UCSD-AML1 (cell line): ENCODE results near the gene BTBD9.

Experiments used
- DNase-seq: peaks from one replicate; lab custom pipeline; 2025; ENCODE audit not compliant: unreplicated experiment; lab: John Stamatoyannopoulos, UW

BTBD9 gene

DNA sequence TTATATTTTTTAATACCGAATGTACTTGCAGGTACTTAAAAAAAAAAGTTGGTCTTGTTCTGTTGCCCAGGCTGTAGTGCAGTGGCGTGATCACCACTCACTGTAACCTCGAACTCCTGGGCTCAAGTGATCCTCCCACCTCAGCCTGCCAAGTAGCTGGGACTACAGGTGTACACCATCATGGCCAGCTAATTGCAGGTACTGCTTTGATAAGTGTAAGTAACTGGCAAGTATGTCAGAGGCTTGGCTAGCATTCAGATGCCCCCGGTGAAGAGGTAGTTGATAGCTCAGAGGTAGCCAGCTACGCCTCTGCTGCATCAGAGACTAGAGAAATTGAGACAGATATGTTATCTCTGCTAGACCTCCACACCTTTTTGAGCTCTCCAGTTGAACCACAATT is 40.5 kb downstream of the BTBD9 start:
- no peak for DNase-seq

DNA sequence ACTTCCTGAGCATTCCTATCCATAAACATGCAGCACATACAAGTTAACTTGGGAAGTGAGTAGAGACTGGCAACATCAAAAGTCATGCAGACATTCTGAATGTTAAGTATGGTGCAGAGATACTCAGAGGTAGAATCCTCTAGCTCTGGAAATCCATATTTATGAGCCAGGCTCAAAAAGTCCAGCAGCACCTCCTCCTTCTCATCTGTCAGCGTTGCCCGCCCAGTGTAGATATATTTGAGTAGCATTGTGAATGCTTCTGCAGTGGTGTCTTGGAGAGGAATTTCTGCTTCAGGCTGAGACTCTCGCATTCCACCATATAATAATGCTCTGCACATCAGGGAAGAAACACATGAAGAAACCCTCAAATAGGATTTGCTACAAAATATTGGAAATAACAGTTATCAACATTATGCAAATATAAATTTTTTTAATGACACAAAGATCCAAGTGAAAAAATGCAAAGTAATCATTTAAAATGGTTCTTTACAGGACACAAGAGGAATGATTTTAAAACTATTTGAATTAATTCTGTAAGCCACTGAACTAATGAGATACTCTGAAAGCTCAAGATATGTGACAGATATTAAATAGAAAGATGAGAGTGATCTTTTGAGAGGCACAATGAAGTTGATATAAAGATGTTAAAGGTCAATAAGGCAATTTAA is 45.6 kb downstream of the BTBD9 start:
- no peak for DNase-seq

DNA sequence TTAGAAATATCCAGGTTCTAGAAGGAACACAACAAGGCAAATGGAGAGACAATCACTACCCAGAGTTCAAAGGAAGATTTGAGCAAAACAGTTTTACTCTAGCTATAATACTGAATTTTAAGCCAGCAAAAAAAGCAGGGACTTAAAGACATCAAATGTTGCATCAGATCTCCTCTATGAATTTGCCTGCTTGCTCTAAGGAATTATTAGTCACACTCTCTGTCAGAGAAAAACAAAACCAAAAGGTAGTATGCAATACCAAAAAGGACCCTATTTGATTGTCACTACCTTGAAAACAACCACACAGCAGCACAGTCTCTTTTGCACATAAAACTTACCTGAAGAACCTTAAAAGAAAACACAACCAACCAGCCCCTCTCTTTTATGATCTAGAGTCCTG is 46.3 kb downstream of the BTBD9 start:
- DNase-seq, result no peak

DNA sequence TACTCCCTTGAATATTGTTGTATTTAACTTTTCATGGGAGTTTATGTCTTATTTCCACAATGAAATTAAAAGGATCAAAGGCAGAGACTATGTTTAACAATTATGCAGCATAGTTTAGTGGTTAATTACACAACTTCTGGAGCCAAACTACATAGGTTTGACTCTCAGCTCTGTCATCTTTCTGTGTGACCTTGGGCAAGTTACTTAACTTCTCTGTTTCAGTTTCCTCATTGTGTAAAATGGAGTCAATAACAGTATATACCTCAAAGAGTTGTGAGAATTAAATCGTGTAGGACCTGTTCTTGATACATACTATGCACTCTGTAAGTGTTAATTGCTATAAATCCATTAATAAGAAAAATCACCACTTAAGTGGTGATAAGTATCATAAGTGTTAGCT is 48.3 kb downstream of the BTBD9 start:
- DNase-seq, result no peak

DNA sequence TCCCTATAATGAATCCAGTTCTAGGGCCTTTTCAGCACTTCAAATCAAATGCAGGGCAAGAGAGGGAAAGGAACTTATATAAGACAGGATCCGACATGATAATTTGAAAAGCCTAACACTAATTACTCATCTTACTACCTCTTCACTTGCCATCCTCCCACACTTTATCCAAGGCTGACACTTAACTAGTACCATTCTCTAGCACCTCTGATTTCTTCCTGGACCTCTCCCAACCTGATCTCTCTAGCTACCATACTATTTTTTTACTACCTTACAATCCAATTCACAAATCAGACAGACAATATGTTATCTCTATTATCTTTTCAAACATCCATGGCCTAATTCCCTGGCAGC is 50.4 kb downstream of the BTBD9 start:
- DNase-seq, result no peak

DNA sequence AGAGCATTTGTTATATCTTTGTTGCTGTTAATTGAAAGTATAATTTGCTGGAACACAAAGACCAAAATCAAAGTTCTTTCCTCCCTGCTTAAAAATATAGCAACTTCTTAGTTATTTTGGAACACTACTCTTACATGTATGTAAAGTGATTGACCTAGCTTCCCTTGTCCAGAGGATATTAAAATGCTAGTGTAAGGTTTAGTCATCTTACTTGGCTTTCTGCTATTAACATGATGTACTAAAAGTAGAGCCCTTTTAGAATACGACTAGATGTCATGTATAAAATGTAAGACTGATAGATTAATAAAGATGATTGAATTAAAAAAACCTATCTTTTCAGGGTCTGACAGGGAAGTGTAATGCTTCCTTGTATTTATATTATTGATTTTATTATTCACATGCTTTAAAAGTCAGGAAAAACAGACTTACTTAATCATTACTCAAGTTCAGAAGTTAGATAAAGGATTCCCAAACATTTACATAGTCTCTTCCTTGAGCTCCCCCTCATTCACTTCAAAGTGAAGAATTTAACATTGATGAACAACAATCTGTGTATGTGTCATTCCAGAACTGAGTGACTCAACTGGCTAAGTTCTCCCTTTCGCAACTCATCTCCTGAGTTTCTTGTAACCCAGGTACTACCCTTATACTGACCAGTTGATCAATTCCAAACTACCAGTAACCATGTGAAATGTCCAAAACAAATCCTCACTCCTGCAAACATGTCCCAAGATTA is 50.9 kb downstream of the BTBD9 start:
- DNase-seq, result no peak

DNA sequence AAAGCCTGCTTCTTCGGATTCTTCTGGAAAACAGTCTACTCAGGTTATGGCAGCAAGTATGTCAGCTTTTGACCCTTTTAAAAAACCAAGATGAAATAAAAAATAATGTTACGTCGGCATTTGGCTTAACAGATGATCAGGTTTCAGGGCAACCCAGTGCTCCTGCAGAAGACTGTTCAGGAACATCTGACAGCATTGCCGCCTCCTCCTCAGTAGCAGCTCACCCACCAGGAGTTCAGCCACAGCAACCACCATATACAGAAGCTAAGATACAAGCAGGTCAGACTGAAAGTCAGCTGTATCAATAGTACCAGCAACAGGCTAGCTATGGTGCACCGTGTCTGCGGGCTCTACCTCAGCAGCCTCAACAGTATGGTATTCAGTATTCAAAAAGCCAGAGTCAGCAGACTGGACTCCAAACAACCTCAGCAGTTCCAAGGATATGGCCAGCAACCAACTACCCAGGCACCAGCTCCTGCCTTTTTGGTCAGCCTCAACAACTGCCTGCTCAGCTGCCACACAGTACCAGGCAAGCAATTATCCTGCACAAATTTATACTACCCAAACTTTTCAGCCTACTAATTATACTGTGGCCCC is 51.9 kb downstream of the BTBD9 start:
- no peak for DNase-seq

DNA sequence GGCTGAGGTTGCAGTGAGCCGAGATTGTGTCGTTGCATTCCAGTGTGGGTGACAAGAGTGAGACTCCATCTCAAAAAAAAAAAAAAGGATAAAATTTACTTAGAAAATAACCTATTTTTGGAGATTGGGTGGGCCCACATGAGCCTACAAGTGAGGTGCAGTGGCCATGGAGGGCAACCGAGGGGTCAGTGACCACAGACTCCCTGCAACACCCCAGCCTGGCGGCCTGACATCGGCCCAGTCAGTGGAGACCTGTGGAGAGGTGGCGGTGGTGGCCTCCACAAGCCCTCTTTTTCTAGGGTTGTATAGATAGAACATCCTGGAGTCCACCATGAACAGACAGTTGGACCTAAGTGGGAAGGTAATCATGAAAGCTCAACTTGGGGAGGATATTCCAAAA is 52.7 kb downstream of the BTBD9 start:
- DNase-seq, result no peak

DNA sequence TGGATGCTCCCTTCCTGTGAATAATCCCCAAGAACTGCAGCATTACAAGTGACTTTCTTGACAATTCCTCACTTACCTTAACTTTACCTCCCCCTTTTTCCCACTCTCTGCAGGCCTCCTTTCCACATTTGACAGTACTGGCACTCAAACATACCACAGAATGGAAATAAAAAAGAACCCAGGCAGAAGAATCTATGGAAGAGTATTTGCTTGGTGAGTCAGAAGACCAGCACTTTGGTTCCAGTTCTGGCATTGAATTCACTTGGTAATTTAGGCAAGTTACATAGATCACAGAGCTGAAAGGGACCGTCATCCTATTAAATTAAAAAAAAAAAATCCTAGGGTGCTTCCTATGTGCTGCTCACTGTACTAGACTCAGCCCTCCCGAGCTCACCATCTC is 55.0 kb downstream of the BTBD9 start:
- no peak for DNase-seq

DNA sequence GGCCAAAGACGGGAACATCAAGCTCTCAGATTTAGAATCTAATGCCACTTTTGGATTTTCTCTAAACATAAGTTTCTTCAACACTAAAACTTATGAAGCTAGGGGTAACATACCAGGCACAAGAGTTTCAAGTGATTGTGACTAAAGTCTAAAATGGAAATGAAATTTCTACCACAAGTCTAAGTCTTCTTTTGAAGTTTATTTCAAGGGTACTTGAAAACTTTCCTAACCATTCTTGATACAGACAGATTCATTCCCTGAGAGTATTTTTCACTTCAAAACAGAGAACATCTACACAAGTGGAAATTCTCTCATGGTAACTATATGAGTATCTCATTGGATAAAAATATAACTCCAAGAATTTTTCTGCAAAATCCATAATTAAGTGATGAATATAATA is 56.2 kb downstream of the BTBD9 start:
- DNase-seq, result no peak

DNA sequence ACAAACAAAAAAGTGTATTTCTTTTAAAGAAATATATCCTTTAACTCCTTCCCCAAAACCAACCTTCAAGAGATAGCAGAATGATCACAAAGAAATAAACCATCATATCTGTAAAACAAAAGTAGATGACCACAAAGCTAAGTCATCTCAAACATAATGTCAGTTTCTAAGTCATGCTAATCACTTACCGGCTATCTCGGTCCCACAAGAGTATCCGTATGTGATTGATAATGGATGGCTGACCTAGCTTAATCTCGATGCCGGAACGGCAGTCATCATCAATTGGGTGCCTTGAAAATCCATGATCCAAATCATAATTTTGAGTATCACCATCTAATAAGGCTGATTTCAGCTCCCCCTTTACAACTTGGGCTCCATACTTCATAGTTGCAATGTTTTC is 59.7 kb downstream of the BTBD9 start:
- no peak for DNase-seq

DNA sequence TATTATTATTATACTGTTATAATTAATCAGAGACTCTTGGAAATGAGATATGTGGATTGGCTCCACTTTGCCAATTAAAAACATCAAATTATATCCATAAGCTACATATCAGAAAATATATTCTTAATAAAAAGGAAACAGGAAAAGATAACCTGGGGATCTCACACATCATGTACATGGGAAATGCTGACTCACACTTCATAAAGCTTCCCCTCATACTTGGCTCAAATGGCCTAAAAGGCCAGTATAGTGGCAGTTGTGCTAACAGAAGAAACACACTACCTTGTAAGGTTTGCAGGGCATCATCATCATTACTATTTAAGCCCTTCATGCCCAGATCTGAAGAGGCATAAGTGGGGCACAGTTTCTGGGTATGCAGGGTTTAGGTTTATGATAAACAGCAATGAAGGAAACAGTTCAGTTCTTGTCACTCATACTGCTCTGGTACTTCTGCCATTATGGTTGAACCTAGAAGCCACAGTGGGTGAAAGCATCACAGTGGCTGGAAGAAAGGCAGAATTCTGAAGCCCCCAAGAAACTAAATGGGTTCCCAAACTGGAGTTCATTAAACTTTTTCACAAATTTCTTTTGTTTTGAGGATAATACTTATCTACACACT is 60.6 kb downstream of the BTBD9 start:
- no peak for DNase-seq

DNA sequence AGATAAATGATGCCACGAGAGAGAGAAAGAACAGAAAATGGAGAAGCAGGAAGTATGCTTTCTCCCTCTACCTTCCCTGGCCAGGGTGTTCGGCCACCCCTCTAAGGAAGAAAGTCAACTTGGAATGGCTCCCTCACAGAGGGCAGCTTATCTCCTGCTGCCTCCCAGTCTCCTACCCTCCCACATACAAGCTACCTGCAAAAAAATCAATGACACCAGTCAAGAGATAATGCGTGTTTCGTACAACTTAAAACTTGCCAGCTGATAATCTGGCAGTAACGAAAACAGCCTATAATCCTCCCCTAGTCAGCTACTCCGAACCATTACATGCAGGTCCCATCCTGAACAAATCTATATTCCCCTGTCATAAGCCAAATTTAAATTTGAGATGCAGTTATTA is 61.7 kb downstream of the BTBD9 start:
- DNase-seq, result no peak

DNA sequence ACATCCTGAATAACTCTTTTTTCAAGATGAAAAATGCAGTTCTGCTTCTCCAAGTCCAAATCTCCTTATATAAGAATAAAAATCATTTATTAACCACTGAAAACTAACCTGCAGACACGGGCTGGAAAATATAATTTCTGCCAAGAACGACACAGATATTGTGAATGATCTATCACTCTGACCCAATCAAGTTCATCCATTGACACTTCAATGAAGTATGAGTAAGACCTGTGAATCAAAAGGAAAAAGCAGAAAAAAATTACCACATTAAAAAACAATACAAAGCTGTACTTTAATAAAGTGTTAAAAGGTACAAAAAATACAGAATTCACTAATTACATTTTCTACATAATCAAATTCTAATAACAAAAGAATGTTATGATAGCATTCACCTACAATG is 62.2 kb downstream of the BTBD9 start:
- DNase-seq, result no peak

DNA sequence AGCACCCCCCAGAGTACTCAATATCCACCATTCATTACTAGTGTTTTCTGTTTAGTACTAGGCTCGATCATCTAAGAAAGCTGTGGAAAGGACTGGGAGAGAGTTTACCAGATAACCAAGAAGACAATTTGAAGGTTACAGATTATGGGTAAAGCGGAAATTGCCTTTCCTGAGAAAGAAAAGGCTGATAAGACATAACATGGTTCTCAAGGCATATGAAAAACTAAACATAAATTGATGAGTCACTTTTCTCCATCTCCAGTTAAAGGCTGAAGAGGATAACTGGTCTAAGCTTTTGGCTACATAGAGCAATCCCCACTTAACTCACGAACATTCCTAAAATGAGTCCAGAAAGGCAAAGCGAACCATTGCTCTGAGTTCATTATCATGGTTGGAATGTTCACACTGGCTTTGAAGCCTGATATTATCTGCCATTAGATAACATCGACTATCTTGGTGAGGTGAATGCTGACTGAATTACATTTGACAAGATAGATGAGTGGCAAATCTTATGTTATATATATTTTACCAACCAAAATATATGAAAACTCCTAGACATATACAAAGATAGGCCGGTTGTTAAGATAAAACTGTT is 65.8 kb downstream of the BTBD9 start:
- no peak for DNase-seq

DNA sequence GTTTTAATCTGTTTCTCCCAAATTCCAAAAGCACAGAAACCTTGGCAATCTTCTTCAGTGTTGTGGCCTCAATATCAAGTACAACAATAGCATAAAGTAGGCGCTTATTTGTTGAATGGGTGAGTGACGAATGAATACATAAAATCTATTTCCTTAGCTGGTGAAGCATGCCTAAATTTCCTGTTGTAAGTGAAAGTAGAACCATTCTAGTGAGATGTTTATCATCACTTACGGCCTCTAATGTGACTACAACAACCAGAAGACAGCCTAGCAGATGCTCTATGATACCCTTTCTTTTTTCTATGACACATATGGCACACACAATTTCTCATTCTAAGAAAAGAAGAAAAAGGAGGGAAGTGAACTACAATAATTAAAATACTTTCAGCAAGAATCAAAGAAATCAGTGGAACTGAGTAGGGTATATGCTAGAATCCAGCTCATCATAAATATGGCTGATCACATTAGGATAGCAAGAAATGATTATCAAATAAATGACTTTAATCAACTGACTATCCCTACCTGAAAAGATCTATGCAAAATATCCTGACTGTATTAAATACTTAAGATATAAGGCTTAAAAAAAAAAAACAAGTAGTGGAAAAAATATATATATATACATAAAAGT is 67.4 kb downstream of the BTBD9 start:
- DNase-seq, result no peak

DNA sequence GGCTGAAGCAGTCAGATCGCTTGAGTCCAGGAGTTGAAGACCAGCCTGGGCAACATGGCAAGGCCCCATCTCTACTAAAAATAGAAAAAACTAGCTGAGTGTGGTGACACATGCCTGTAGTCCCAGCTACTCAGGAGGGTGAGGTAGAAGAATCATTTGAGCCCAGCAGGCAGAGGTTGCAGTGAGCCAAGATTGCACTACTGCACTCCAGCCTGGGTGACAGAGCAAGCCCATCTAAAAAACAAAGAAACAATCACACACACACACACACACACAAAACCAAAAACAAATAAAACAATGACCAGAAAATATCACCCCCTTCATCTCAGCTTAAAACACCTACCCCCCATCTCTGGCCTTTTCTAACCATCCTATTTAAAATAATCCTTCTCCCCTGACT is 68.0 kb downstream of the BTBD9 start:
- no peak for DNase-seq

DNA sequence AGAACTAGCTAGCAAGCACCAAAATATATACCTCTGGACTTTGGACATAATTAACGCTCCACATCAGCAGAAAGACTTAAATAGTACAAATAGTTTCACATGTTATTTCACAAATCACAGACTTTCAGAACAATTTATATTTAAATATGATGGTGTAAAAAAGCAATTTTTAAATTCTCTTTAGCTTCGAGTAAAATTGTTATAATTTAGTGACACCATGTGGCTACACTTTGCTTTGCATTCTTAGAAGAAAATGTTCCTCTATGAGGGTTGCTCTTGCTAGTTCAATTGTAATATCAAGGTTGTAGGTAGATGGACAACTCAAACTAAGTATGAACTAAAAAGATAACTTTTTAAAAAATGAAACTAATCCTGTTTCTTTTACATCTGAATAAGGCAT is 69.0 kb downstream of the BTBD9 start:
- no peak for DNase-seq

DNA sequence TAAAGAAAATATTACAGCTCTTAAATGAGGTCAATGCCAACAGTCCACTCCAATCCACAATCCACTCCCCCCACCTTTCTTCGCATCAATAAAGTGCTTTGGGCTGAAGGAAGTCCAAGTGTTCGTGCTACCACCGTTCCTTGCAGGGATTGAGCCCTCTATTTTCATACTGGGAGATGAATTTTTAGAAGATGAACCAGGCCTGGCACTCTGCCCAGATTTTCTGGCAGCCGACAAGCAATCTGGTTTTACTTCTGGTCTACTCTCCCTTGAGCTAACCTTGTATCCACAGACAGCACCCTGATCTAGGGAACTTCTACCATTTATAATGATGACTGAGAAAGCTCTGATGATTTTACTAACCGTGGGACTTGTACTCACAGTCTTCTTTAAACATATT is 72.3 kb downstream of the BTBD9 start:
- DNase-seq, result no peak

DNA sequence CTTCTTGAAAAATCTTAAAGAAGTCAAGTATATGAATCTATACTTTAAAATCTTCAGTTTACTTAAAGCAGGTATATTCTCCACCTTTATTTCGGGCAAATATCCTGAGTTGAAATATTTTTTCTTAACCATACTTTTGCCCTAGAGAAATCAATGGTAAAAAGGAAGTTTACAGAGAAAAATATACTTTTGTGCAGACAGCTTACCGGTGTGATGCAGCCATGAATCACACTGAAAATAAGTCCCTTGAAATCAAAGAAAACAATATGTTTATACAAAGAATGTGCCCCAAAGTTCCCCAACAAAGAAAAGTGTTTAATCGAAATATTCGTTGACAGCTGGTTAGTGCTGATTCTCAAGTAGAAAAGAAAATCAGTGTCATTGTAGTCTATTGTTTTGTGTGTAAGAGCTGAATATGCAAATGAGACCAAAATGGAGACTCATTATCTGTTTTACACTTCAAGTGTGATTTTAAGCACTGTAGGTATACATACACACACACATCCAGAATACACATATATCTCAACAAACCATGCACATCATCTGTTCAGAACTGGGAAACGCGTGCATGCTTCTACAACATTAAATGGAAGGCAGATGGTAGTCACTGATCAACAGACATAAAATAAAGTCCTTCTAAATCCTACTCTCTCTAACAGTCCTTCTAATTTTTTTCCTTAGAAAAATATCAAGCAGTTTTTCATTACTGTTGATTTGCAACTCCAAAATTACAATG is 73.3 kb downstream of the BTBD9 start:
- DNase-seq, result no peak

DNA sequence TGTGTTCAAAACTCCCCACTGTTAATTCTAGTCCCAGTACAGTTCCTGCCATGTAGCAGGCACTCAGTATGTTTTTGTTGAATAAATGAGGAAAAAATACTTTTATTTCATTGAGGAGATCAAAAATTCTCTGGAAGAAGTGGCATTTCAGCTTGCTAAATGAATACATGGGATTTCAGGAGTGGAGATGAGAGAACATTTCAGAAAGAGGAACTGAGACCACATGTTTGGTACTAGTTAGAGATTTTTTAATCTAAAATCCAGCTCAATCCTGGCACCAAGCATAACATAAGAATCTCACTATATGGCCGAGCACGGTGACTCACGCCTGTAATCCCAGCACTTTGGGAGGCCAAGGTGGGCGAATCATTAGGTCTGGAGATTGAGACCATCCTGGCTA is 75.4 kb downstream of the BTBD9 start:
- no peak for DNase-seq
